Neural cell (in vitro differentiated cells): ENCODE measurements around the gene ATP2C2. TPM values are rescaled to one million over a fixed set of nuclear protein-coding genes. Genes with fewer than 3 reads are reported as not detected.

ENCODE experiments used
- H2AFZ ChIP-seq: fragments of 200-600, 300-800 bp; sonication (generic), shearing (Covaris generic); 2 replicates; pipeline ENCODE4 v1.6.0; 2014; ENCODE audit warnings: low read depth, mild to moderate bottlenecking, antibody characterized with exemption, low read length, moderate library complexity
- H3F3A ChIP-seq: fragments of 200-600 bp; shearing (Covaris generic); 2 replicates; pipeline ENCODE4 v1.6.1; 2016; ENCODE audit warnings: mild to moderate bottlenecking, moderate library complexity, mixed read lengths, antibody characterized with exemption, low read length; ENCODE audit not compliant: insufficient read depth, poor library complexity, severe bottlenecking
- H3K27ac ChIP-seq: fragments of 200-600, 300-800 bp; sonication (generic), shearing (Covaris generic); 2 replicates; pipeline ENCODE4 v1.5.1; 2014; ENCODE audit warnings: mild to moderate bottlenecking, low read length, moderate library complexity
- H3K27me3 ChIP-seq: fragments of 300-800, 200-600 bp; sonication (generic), shearing (Covaris generic); 2 replicates; pipeline ENCODE4 v1.6.0; 2014; ENCODE audit warnings: mild to moderate bottlenecking, low read depth, low read length, moderate library complexity; ENCODE audit not compliant: insufficient read depth
- H3K36me3 ChIP-seq: fragments of 300-800, 200-600 bp; sonication (generic), shearing (Covaris generic); 2 replicates; pipeline ENCODE4 v1.5.1; 2014; ENCODE audit warnings: mild to moderate bottlenecking, antibody characterized with exemption, low read length, moderate library complexity; ENCODE audit not compliant: insufficient read depth
- H3K4me2 ChIP-seq: fragments of 300-800, 200-600 bp; sonication (generic), shearing (Covaris generic); 2 replicates; pipeline ENCODE4 v1.6.0; 2014; ENCODE audit warnings: mild to moderate bottlenecking, low read length
- H3K4me3 ChIP-seq: fragments of 300-800, 200-600 bp; sonication (generic), shearing (Covaris generic); 2 replicates; pipeline ENCODE4 v1.5.1; 2014; ENCODE audit warnings: mild to moderate bottlenecking, low read length, moderate library complexity
- H3K79me2 ChIP-seq: fragments of 200-600 bp; shearing (Covaris generic); replicated peaks from 2 replicates; pipeline ENCODE4 v1.6.0; 2014; ENCODE audit warnings: mild to moderate bottlenecking, low read length, moderate library complexity; ENCODE audit not compliant: insufficient read depth
- H3K9ac ChIP-seq: fragments of 300-800, 200-600 bp; sonication (generic), shearing (Covaris generic); 2 replicates; pipeline ENCODE4 v1.6.1; 2016; ENCODE audit warnings: mild to moderate bottlenecking, low read length, mixed read lengths
- H3K9me2 ChIP-seq: fragments of 200-600 bp; shearing (Covaris generic); 2 replicates; pipeline ENCODE4 v1.6.1; 2016; ENCODE audit warnings: mild to moderate bottlenecking, low read length, mixed read lengths; ENCODE audit not compliant: insufficient read depth
- H3K9me3 ChIP-seq: fragments of 200-600, 300-800 bp; sonication (generic), shearing (Covaris generic); 2 replicates; pipeline ENCODE4 v1.6.1; 2016; ENCODE audit warnings: mild to moderate bottlenecking, mixed run types, low read length, moderate library complexity, mixed read lengths
- H4K20me1 ChIP-seq: fragments of 200-600 bp; shearing (Covaris generic); 2 replicates; pipeline ENCODE4 v1.6.1; 2016; ENCODE audit warnings: mild to moderate bottlenecking, mixed run types; ENCODE audit not compliant: insufficient read depth
- CTCF ChIP-seq: fragments of 450-650 bp; IDR thresholded peaks from 2 replicates; pipeline ENCODE4 v1.5.1; 2014; ENCODE audit warnings: antibody characterized with exemption, mild to moderate bottlenecking, moderate library complexity; ENCODE audit not compliant: poor library complexity, severe bottlenecking
- EP300 ChIP-seq: fragments of 450-650 bp; conservative IDR thresholded peaks from 2 replicates; pipeline ENCODE4 v1.6.1; 2014; ENCODE audit warnings: antibody characterized with exemption, mild to moderate bottlenecking, moderate library complexity; ENCODE audit not compliant: poor library complexity, severe bottlenecking
- EZH2 ChIP-seq: fragments of 200-600, 300-800 bp; shearing (Covaris generic), sonication (generic); IDR thresholded peaks from 2 replicates; pipeline ENCODE4 v1.6.1; 2014; ENCODE audit warnings: antibody characterized with exemption, low read length, borderline replicate concordance, mild to moderate bottlenecking; ENCODE audit not compliant: insufficient read depth, poor library complexity, severe bottlenecking
- MXI1 ChIP-seq: fragments of 450-650 bp; conservative IDR thresholded peaks from 2 replicates; pipeline ENCODE4 v1.6.1; 2014; ENCODE audit warnings: antibody characterized with exemption, mild to moderate bottlenecking; ENCODE audit not compliant: poor library complexity, severe bottlenecking
- POLR2AphosphoS5 ChIP-seq: IDR thresholded peaks from 2 replicates; pipeline ENCODE4 v1.6.1; 2012
- REST ChIP-seq: IDR thresholded peaks from 2 replicates; pipeline ENCODE4 v1.6.1; 2012; ENCODE audit warnings: borderline replicate concordance
- SMC3 ChIP-seq: fragments of 450-650 bp; conservative IDR thresholded peaks from 2 replicates; pipeline ENCODE4 v1.6.1; 2014; ENCODE audit warnings: antibody characterized with exemption, mild to moderate bottlenecking, moderate library complexity; ENCODE audit not compliant: poor library complexity
- TAF1 ChIP-seq: IDR thresholded peaks from 2 replicates; pipeline ENCODE4 v1.6.1; 2012; ENCODE audit warnings: low read depth
- polyA plus RNA-seq: library from polyadenylated mRNA; depleted of rRNA; stranded (reverse); fragments of >200 nt; gene quantifications from 2 replicates; pipeline ENCODE4 v1.2.3, GENCODE V29; 2014

Gene ATP2C2
- polyA plus RNA-seq, 1 donor from 2014 or later: not detected

- no peaks in the 10 kb centered on the region for H4K20me1 ChIP-seq
- H3K4me3 ChIP-seq: peak overlapping the region; percentile 38
- no peaks in the 10 kb centered on the region for H3F3A ChIP-seq
- no peaks in the 10 kb centered on the region for H3K9me2 ChIP-seq
- H3K9me3 ChIP-seq: no peaks in the 10 kb centered on the region
- peak overlapping the region; percentile 42 for H2AFZ ChIP-seq
- H3K27me3 ChIP-seq: no peaks in the 10 kb centered on the region
- no peaks in the 10 kb centered on the region for H3K36me3 ChIP-seq
- H3K4me2 ChIP-seq: peak overlapping the region; percentile 27
- H3K9ac ChIP-seq: no peak overlapping the region
- no peak for TF ChIP-seq REST
- no peak for TF ChIP-seq SMC3
- no peak for TF ChIP-seq EZH2
- no peak for TF ChIP-seq CTCF
- no peak for TF ChIP-seq TAF1
- no peaks in the 10 kb centered on the region for H3K79me2 ChIP-seq
- H3K27ac ChIP-seq: peak overlapping the region; percentile 35
Measured at GRCh38 chr16:84511831-84512230, 143.5 kb downstream of the ATP2C2 start.

GRCh38 chr16:84513123-84513522 is 144.8 kb downstream of the ATP2C2 start:
- no peak overlapping the region for H3K4me2 ChIP-seq
- H3K27ac ChIP-seq: no peak overlapping the region
- H3K27me3 ChIP-seq: no peaks in the 10 kb centered on the region
- no peaks in the 10 kb centered on the region for H3K36me3 ChIP-seq
- H3K79me2 ChIP-seq: no peaks in the 10 kb centered on the region
- H3K9me3 ChIP-seq: no peaks in the 10 kb centered on the region
- H3K4me3 ChIP-seq: no peak overlapping the region
- H3K9ac ChIP-seq: no peak overlapping the region
- no peaks in the 10 kb centered on the region for H4K20me1 ChIP-seq
- no peak overlapping the region for H2AFZ ChIP-seq
- TF ChIP-seq POLR2AphosphoS5 (no peak), EZH2 (no peak), TAF1 (no peak), EP300 (no peak)
- H3K9me2 ChIP-seq: no peaks in the 10 kb centered on the region
- H3F3A ChIP-seq: no peaks in the 10 kb centered on the region

- H3K27ac ChIP-seq: no peak overlapping the region
- H2AFZ ChIP-seq: no peak overlapping the region
- no peaks in the 10 kb centered on the region for H3K9me3 ChIP-seq
- H3K27me3 ChIP-seq: no peaks in the 10 kb centered on the region
- no peaks in the 10 kb centered on the region for H3F3A ChIP-seq
- no peaks in the 10 kb centered on the region for H3K9me2 ChIP-seq
- no peaks in the 10 kb centered on the region for H3K36me3 ChIP-seq
- H4K20me1 ChIP-seq: no peaks in the 10 kb centered on the region
- H3K4me3 ChIP-seq: no peak overlapping the region
- TF ChIP-seq MXI1 (no peak), REST (no peak), TAF1 (no peak), CTCF (no peak)
- no peaks in the 10 kb centered on the region for H3K79me2 ChIP-seq
- no peak overlapping the region for H3K9ac ChIP-seq
- H3K4me2 ChIP-seq: no peak overlapping the region
Measured at GRCh38 chr16:84513666-84514065, 145.3 kb downstream of the ATP2C2 start.
